HG03135 (cell line): ENCODE results near the gene DNAI1.

ENCODE experiments used
- ATAC-seq: cut with Tn5 transposase; IDR thresholded peaks from one replicate; pipeline ENCODE4 v1.9.1; 2021; ENCODE audit warnings: mild to moderate bottlenecking, moderate library complexity; ENCODE audit not compliant: unreplicated experiment

DNAI1 gene

GRCh38 chr9:34510497-34511468 lies 52.2 kb downstream of the DNAI1 start:
- ATAC-seq: no peak

DNA sequence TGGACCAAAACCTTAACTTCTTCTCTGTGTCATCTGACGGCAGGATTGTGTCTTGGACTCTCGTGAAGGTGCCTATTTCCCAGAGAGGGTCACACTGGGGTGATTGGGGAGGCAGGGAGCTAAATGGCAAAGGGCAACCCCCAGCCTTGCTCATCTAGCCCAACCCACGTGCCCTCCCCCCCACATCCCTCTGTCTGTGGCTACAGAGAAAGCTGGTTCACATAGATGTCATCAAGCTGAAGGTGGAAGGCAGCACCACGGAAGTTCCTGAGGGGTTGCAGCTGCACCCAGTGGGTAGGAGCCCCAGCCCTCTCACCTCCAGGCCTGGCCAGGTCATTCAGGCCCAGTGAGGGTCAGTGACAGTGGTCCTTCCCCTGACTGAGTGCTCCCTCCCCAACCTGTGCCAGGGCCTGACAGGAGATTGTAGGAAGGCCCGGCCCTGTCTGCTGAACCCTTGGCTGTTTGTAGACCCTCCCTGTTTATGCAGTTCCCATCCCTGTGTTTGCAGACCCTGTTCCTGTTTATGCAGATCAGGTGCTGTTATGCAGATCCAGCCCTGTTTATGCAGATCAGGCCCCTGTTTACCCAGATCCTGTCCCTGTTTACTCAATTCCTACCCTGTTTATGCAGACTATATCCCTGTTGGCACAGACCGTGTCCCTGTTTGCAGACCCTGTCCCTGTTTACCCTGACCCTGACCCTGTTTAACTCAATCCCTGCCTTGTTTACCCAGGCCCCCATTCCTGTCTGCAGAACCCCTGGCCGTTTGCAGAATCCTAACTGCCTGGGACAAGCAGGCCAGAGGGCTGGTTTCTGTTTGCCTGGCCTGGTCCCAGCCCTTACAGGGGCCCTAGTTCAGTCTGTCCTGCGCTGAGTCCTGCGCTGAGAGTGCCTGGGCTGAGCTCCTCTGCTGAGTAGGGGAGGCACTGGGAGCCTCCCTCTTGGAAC lies 53.8 kb downstream of the DNAI1 start:
- no peak for ATAC-seq

GRCh38 chr9:34513567-34514214 lies 55.1 kb downstream of the DNAI1 start:
- no peak for ATAC-seq

- ATAC-seq: no peak
Observed at GRCh38 chr9:34514401-34514800, 55.8 kb downstream of the DNAI1 start.

DNA sequence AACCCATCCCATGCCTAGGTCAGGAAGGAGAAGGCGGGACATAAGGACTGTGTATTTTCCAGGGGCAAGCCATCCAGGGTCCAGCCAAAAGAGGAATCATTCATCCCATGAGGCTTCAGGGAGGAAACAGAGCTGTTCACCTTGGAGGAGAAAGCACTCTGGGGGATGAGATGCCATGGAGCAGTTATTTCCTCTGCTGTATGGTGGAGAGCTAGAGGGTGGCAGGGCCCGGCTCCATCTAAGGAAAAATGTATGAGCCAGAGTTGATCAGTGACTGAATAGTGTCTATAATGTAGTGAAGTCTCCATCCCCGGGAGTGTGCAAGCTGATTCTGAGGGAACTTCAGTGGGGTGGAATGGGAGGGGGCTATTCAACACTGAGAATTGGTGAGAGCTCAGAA lies 56.2 kb downstream of the DNAI1 start:
- ATAC-seq: no peak

GRCh38 chr9:34515959-34516358 lies 57.4 kb downstream of the DNAI1 start:
- no peak for ATAC-seq

DNA sequence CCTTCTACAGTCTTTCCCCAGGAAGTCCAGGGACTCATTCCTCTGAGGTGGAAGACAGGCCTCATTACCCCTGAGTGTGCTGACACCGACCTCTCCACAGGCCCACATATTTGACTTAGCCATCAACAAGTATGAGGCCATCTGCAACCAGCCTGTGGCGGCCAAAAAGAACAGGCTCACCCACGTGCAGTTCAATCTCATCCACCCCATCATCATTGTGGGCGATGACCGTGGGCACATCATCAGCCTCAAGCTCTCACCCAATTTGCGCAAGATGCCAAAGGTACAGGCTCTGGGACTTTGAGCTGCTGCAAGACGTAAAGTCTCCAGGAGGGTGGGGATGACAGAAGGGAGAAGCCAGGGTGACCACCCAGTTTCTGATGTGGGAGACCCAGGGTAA lies 58.6 kb downstream of the DNAI1 start:
- ATAC-seq: no peak

- ATAC-seq: no peak
Observed at GRCh38 chr9:34518110-34518616, 59.6 kb downstream of the DNAI1 start.

- ATAC-seq: no peak
Observed at GRCh38 chr9:34518896-34519295, 60.3 kb downstream of the DNAI1 start.

- no peak for ATAC-seq
Observed at GRCh38 chr9:34519321-34520020, 60.9 kb downstream of the DNAI1 start.

GRCh38 chr9:34520096-34520495 lies 61.5 kb downstream of the DNAI1 start:
- ATAC-seq: no peak

- ATAC-seq: no peak
Observed at GRCh38 chr9:34520505-34521385, 62.1 kb downstream of the DNAI1 start.

DNA sequence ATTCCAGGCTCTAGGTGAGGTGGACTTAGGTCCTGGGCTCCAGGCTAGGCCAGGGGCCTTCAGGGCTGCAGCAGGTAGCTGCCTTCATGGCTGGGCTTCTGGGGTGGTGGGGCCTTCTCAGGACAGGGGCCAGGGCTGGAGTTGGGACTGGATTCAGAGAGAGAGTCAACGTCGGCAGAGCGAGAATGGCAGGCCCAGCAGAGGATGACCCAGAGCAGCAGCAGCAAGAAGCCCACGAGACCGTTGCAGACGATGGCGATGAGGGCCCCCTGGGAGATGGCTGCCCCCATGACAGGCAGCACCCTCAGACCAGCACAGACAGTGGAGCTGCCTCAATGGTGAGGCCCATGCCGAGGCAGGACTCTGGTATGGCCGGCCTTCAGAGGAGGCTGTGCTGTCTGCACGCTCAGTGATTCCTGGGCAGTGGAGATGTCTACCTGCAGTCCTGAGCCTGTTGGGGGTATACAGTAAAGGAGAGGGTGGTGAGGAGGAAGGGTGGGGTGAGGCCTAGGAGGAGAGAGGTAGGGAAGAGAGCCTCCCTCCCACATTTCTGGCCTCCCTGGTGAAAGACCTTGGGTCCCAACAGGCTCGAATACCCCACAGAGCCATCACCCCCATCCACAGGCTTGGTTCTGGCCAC lies 62.9 kb downstream of the DNAI1 start:
- no peak for ATAC-seq

- ATAC-seq: no peak
Observed at GRCh38 chr9:34522091-34522887, 63.7 kb downstream of the DNAI1 start.

- ATAC-seq: peak; percentile 91
Observed at GRCh38 chr9:34522971-34523797, 64.6 kb downstream of the DNAI1 start, which contains the start of gene ENHO. TSS of gene ENHO (minus strand) at chr9:34522990. CDS start at chr9:34521695, 1,295 bp downstream.

- no peak for ATAC-seq
Observed at GRCh38 chr9:34524349-34524748, 65.7 kb downstream of the DNAI1 start.

GRCh38 chr9:34526026-34526425 lies 67.4 kb downstream of the DNAI1 start:
- ATAC-seq: no peak
